ENCODE measurements around the gene UBE2E2. TPM values are rescaled to one million over a fixed set of nuclear protein-coding genes. Genes with fewer than 3 reads are reported as not detected.

The UBE2E2 gene
- polyA plus RNA-seq, 1 donor (not counting 4 experiments of a cell fraction or from before 2014, with no cell fraction given), result 63.2 TPM

DNA sequence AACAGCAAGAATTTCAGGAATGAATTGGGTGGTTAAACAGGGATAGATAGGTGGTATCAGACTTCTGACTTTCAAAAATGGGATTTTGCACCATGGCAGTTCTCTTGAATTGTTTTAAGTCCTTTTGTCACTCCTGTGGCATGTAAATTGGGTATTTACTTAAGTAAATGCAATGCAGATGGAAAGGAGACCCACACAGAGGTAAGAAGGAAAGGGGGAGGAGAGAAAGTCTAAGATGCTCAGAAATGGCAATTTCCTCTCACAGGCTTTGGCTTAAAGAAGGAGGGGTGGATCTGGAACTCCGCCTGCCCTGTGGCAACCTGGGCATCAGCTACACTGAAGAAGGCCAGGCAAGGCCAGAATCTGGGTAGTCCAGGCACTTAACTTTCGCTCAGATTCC, 405.5 kb downstream of the UBE2E2 start:
- DNase-seq (ENCODE audit: low read depth, low spot score) (no peak), FAIRE-seq (no peak)
- dilution Hi-C loops (cut with MboI; ENCODE audit: extremely low pct_ligation_motif_present, low sequenced_read_pairs), result no loop called here
- no peak overlapping the region for H3K4me2 ChIP-seq (ENCODE audit: control insufficient read depth, extremely low read depth, insufficient read depth, low read depth, low read length)
- no peaks in the 10 kb centered on the region for H3K36me3 ChIP-seq (ENCODE audit: control insufficient read depth in 2 of 2, extremely low read depth in 1 of 2, insufficient read depth in 2 of 2, low read length in 2 of 2)
- TF ChIP-seq CTCF (optimal IDR thresholded peaks at IDR 0.05 in 1 of 3, IDR thresholded peaks at IDR 0.05 in 1 of 3, conservative IDR thresholded peaks at IDR 0.05 in 1 of 3; ENCODE audit: extremely low read depth in 1 of 3, insufficient read depth in 2 of 3, low read length in 3 of 3) (no peak), EZH2 (IDR thresholded peaks at IDR 0.05; ENCODE audit: low read length) (no peak)
- H2AFZ ChIP-seq (ENCODE audit: control insufficient read depth, low read length), result no peak overlapping the region
- no peaks in the 10 kb centered on the region for H3K9me1 ChIP-seq (ENCODE audit: control insufficient read depth, extremely low read depth, insufficient read depth, low read length)
- peaks cover 3% of the 10 kb centered on the region for H3K4me1 ChIP-seq (ENCODE audit: control insufficient read depth, extremely low read depth, insufficient read depth, low read length)
- H4K20me1 ChIP-seq (ENCODE audit: control insufficient read depth, extremely low read depth, insufficient read depth, low read length), result no peaks in the 10 kb centered on the region
- H3K9ac ChIP-seq (ENCODE audit: control insufficient read depth, extremely low read depth, insufficient read depth, low read length), result no peak overlapping the region
- no peaks in the 10 kb centered on the region for H3K79me2 ChIP-seq (ENCODE audit: control insufficient read depth, insufficient read depth, low read length)
- no peaks in the 10 kb centered on the region for H3K27me3 ChIP-seq (ENCODE audit: control insufficient read depth, extremely low read depth, insufficient read depth, low read length)
- no peaks in the 10 kb centered on the region for H3K9me3 ChIP-seq (ENCODE audit: control insufficient read depth, low read depth, low read length)
- no peak overlapping the region for H3K27ac ChIP-seq (ENCODE audit: control insufficient read depth, insufficient read depth, low read length)
- H3K4me3 ChIP-seq (ENCODE audit: control insufficient read depth in 2 of 3, extremely low read depth in 1 of 3, insufficient read depth in 2 of 3, low read depth in 1 of 3, low read length in 3 of 3), result no peak overlapping the region

DNA sequence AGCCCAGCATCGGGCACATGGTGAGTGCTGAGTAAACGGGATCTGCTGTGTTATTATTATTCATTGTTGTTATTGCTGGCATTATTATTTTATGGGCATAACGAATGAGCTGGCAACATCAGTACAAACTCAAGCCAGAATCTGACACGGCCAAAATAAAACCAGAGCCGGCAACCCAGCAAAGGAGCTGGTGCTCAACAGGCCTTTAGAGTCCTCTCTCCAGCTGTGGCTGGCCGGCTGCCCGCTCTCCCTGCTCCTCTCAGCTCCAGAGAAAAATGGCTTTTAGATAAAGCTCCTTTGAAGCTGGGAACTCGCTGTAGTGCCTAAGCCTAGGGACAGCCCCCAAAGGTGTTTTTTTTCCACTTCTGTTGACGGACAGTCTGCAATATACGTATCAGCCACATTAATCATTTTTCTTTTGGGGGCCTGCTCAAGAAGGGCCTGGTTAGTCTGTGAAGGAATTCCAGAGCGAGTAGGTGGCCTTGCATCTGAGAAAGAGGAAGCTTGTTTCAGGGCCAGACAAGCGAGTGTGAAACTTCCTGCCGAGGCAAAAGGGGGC, 408.7 kb downstream of the UBE2E2 start:
- Histone ChIP-seq H3K4me2 (ENCODE audit: control insufficient read depth, extremely low read depth, insufficient read depth, low read depth, low read length) (no peak overlapping the region), H3K4me1 (ENCODE audit: control insufficient read depth, extremely low read depth, insufficient read depth, low read length) (peaks cover 3% of the 10 kb centered on the region), H3K4me3 (ENCODE audit: control insufficient read depth in 2 of 3, extremely low read depth in 1 of 3, insufficient read depth in 2 of 3, low read depth in 1 of 3, low read length in 3 of 3) (no peak overlapping the region), H3K9me1 (ENCODE audit: control insufficient read depth, extremely low read depth, insufficient read depth, low read length) (no peaks in the 10 kb centered on the region), H2AFZ (ENCODE audit: control insufficient read depth, low read length) (no peak overlapping the region), H3K9ac (ENCODE audit: control insufficient read depth, extremely low read depth, insufficient read depth, low read length) (no peak overlapping the region), H4K20me1 (ENCODE audit: control insufficient read depth, extremely low read depth, insufficient read depth, low read length) (no peaks in the 10 kb centered on the region), H3K27me3 (ENCODE audit: control insufficient read depth, extremely low read depth, insufficient read depth, low read length) (no peaks in the 10 kb centered on the region), H3K27ac (ENCODE audit: control insufficient read depth, insufficient read depth, low read length) (no peak overlapping the region), H3K79me2 (ENCODE audit: control insufficient read depth, insufficient read depth, low read length) (no peaks in the 10 kb centered on the region), H3K9me3 (ENCODE audit: control insufficient read depth, low read depth, low read length) (no peaks in the 10 kb centered on the region), H3K36me3 (ENCODE audit: control insufficient read depth in 2 of 2, extremely low read depth in 1 of 2, insufficient read depth in 2 of 2, low read length in 2 of 2) (no peaks in the 10 kb centered on the region)
- no peak for DNase-seq (ENCODE audit: low read depth, low spot score)
- TF ChIP-seq EZH2 (IDR thresholded peaks at IDR 0.05; ENCODE audit: low read length) (no peak), CTCF (optimal IDR thresholded peaks at IDR 0.05 in 1 of 3, IDR thresholded peaks at IDR 0.05 in 1 of 3, conservative IDR thresholded peaks at IDR 0.05 in 1 of 3; ENCODE audit: extremely low read depth in 1 of 3, insufficient read depth in 2 of 3, low read length in 3 of 3) (no peak)
- dilution Hi-C loops (cut with MboI; ENCODE audit: extremely low pct_ligation_motif_present, low sequenced_read_pairs), result no loop called here
- FAIRE-seq, result no peak

Measured in keratinocyte (primary cell).